H1 (cell line): ENCODE results near the gene C9orf40. TPM values are rescaled to one million over a fixed set of nuclear protein-coding genes. Genes with fewer than 3 reads are reported as not detected.
A peak's percentile ranks its signal among the peaks of the same experiment; 100 is the strongest.

Experiments
- CTCF ChIA-PET: fragments of 300-600 bp; sonication (Branson Sonifier 250); formaldehyde crosslinking; loops from one replicate; lab custom pipeline; 2021; ENCODE audit not compliant: partially characterized antibody; lab: Charles Lee
- POLR2A ChIA-PET: fragments of 300-600 bp; sonication (Branson Sonifier 250); formaldehyde crosslinking; loops from one replicate; lab custom pipeline; 2021; ENCODE audit warnings: inconsistent platforms; ENCODE audit not compliant: partially characterized antibody; lab: Charles Lee
- DNase-seq, 2 experiments: peaks; one replicate each; pipeline versions ENCODE4 v3.0.0 to v3.0.0-alpha.2; 2010 to 2022; ENCODE audit warnings: low spot score in 2 of 2, low read depth in 1 of 2, mixed read lengths in 1 of 2
- FAIRE-seq: peaks from 2 replicates; lab custom pipeline; 2011; peaks lifted over from hg19 to GRCh38; lab: Jason Lieb, UNC
- H2AFZ ChIP-seq: 2 replicates; pipeline ENCODE4 v1.8.1; 2012; ENCODE audit warnings: low read length, inconsistent platforms
- H2AK5ac ChIP-seq: 2 replicates; pipeline ENCODE4 v1.6.1; 2013; ENCODE audit warnings: low read depth, low read length
- H2BK120ac ChIP-seq: replicated peaks from 2 replicates; pipeline ENCODE3; 2013; ENCODE audit warnings: low read depth, low read length, inconsistent platforms
- H2BK12ac ChIP-seq: 2 replicates; pipeline ENCODE4 v1.6.1; 2013; ENCODE audit warnings: low read depth, low read length
- H2BK15ac ChIP-seq: 2 replicates; pipeline ENCODE4 v1.6.1; 2013; ENCODE audit warnings: low read length
- H2BK20ac ChIP-seq: 2 replicates; pipeline ENCODE4 v1.6.1; 2013; ENCODE audit warnings: low read length
- H2BK5ac ChIP-seq: 2 replicates; pipeline ENCODE4 v1.6.1; 2013; ENCODE audit warnings: low read depth, low read length
- H3K14ac ChIP-seq: 2 replicates; pipeline ENCODE4 v1.6.1; 2013; ENCODE audit warnings: inconsistent platforms; ENCODE audit not compliant: insufficient read length
- H3K18ac ChIP-seq: 2 replicates; pipeline ENCODE4 v1.6.1; 2013; ENCODE audit warnings: low read length; ENCODE audit errors: extremely low read depth
- H3K23ac ChIP-seq: 2 replicates; pipeline ENCODE4 v1.6.1; 2013; ENCODE audit warnings: inconsistent platforms; ENCODE audit not compliant: insufficient read length
- H3K23me2 ChIP-seq: 2 replicates; pipeline ENCODE4 v1.6.1; 2013; ENCODE audit warnings: low read depth, low read length
- H3K27ac ChIP-seq: 2 replicates; pipeline ENCODE4 v1.6.1; 2011; ENCODE audit warnings: low read depth, low read length, inconsistent platforms
- H3K27me3 ChIP-seq, 4 experiments: replicated peaks in 1 of 4; 1 replicate in 1 of 4; 2 replicates in 3 of 4; pipeline versions ENCODE4 v1.6.1 to v1.8.1; 2011 to 2013; ENCODE audit warnings: low read length in 3 of 4, mild to moderate bottlenecking in 3 of 4, inconsistent platforms in 2 of 4, mixed read lengths in 2 of 4, moderate library complexity in 1 of 4; ENCODE audit not compliant: control insufficient read depth in 3 of 4, insufficient read depth in 3 of 4; ENCODE audit errors: extremely low read depth in 1 of 4
- H3K36me3 ChIP-seq, 4 experiments: 2 replicates each; pipeline versions ENCODE4 v1.6.1 to v1.8.1; 2011 to 2013; ENCODE audit warnings: mild to moderate bottlenecking in 4 of 4, low read length in 3 of 4, moderate library complexity in 2 of 4, control low read depth in 1 of 4, inconsistent platforms in 1 of 4; ENCODE audit not compliant: insufficient read depth in 4 of 4, control insufficient read depth in 2 of 4
- H3K4ac ChIP-seq: replicated peaks from 2 replicates; pipeline ENCODE3; 2013; ENCODE audit warnings: low read length, low read depth, mixed read lengths, inconsistent platforms; ENCODE audit not compliant: insufficient read length
- H3K4me1 ChIP-seq, 4 experiments: replicated peaks in 1 of 4; 1 replicate in 1 of 4; 2 replicates in 3 of 4; pipeline versions ENCODE4 v1.6.1 to v1.8.1; 2011 to 2013; ENCODE audit warnings: low read length in 3 of 4, inconsistent platforms in 2 of 4, mixed read lengths in 1 of 4; ENCODE audit not compliant: insufficient read depth in 4 of 4, control insufficient read depth in 3 of 4
- H3K4me2 ChIP-seq, 2 experiments: 2 replicates each; pipeline versions ENCODE4 v1.6.1 to v1.8.1; 2011 to 2013; ENCODE audit warnings: low read depth in 2 of 2, low read length in 2 of 2, control low read depth in 1 of 2, inconsistent platforms in 1 of 2, mild to moderate bottlenecking in 1 of 2; ENCODE audit not compliant: insufficient read depth in 1 of 2
- H3K4me3 ChIP-seq, 4 experiments: fragments of 200-600, 300-600 bp in 1 of 4; sonication (generic), shearing (Covaris generic), sonication (Bioruptor Twin) in 1 of 4; 2 replicates each; pipeline versions ENCODE4 v1.5.1 to v1.8.1; 2011 to 2016; ENCODE audit warnings: low read length in 4 of 4, low read depth in 3 of 4, control low read depth in 2 of 4, inconsistent platforms in 2 of 4, mild to moderate bottlenecking in 2 of 4, mixed read lengths in 1 of 4, moderate library complexity in 1 of 4; ENCODE audit not compliant: insufficient read depth in 2 of 4; ENCODE audit errors: extremely low read depth in 1 of 4
- H3K56ac ChIP-seq: replicated peaks from 2 replicates; pipeline ENCODE3; 2013; ENCODE audit warnings: low read depth, mild to moderate bottlenecking, mixed read lengths, low read length, inconsistent platforms; ENCODE audit not compliant: insufficient read length
- H3K79me1 ChIP-seq: 2 replicates; pipeline ENCODE4 v1.6.1; 2013; ENCODE audit warnings: low read depth, low read length, control low read depth
- H3K79me2 ChIP-seq, 2 experiments: 2 replicates each; pipeline versions ENCODE4 v1.6.1 to v1.8.1; 2012 to 2013; ENCODE audit warnings: low read length in 2 of 2, mild to moderate bottlenecking in 2 of 2, inconsistent platforms in 1 of 2; ENCODE audit not compliant: insufficient read depth in 2 of 2, control insufficient read depth in 1 of 2
- H3K9ac ChIP-seq, 4 experiments: replicated peaks in 1 of 4; 1 replicate in 1 of 4; 2 replicates in 3 of 4; pipeline versions ENCODE4 v1.6.1 to v1.8.1; 2011 to 2013; ENCODE audit warnings: low read depth in 3 of 4, low read length in 3 of 4, control low read depth in 2 of 4, mild to moderate bottlenecking in 2 of 4, moderate library complexity in 2 of 4, inconsistent platforms in 1 of 4; ENCODE audit errors: extremely low read depth in 1 of 4
- H3K9me3 ChIP-seq, 2 experiments: 2 replicates each; pipeline versions ENCODE4 v1.6.1 to v1.8.1; 2012 to 2013; ENCODE audit warnings: mild to moderate bottlenecking in 2 of 2, moderate library complexity in 2 of 2, control low read depth in 1 of 2, inconsistent platforms in 1 of 2, low read depth in 1 of 2, low read length in 1 of 2, mixed read lengths in 1 of 2; ENCODE audit not compliant: insufficient read depth in 2 of 2
- H4K20me1 ChIP-seq, 2 experiments: replicated peaks in 1 of 2; 2 replicates each; pipeline versions ENCODE3 to v1.8.1; 2011 to 2013; ENCODE audit warnings: inconsistent platforms in 2 of 2, low read length in 2 of 2, mild to moderate bottlenecking in 1 of 2; ENCODE audit not compliant: insufficient read depth in 2 of 2, control insufficient read depth in 1 of 2
- H4K5ac ChIP-seq: 2 replicates; pipeline ENCODE4 v1.6.1; 2013; ENCODE audit warnings: low read length, low read depth, mixed read lengths, inconsistent platforms; ENCODE audit not compliant: insufficient read length
- H4K8ac ChIP-seq: 2 replicates; pipeline ENCODE4 v1.8.0; 2013; ENCODE audit warnings: mild to moderate bottlenecking, moderate library complexity, low read length, inconsistent platforms; ENCODE audit not compliant: insufficient read depth; ENCODE audit errors: extremely low read depth
- H4K91ac ChIP-seq: replicated peaks from 2 replicates; pipeline ENCODE3; 2013; ENCODE audit warnings: low read length, mixed read lengths, inconsistent platforms; ENCODE audit not compliant: insufficient read length
- ATF3 ChIP-seq: IDR thresholded peaks from 2 replicates; pipeline ENCODE4 v1.6.1; 2011; ENCODE audit warnings: low read depth, mild to moderate bottlenecking, low read length; ENCODE audit not compliant: insufficient read depth
- CEBPB ChIP-seq: IDR thresholded peaks from 2 replicates; pipeline ENCODE4 v1.6.1; 2012; ENCODE audit warnings: low read depth, low read length
- CHD1 ChIP-seq: IDR thresholded peaks from 2 replicates; pipeline ENCODE4 v1.6.1; 2012; ENCODE audit warnings: low read depth, low read length, improper control_type of control experiment
- CREB1 ChIP-seq: IDR thresholded peaks from 2 replicates; pipeline ENCODE4 v1.6.1; 2012; ENCODE audit warnings: inconsistent platforms
- EGR1 ChIP-seq: IDR thresholded peaks from 2 replicates; pipeline ENCODE4 v1.6.1; 2011; ENCODE audit warnings: low read depth, low read length, borderline replicate concordance
- GABPA ChIP-seq: IDR thresholded peaks from 2 replicates; pipeline ENCODE4 v1.6.1; 2011; ENCODE audit warnings: mild to moderate bottlenecking, low read length, moderate library complexity, borderline replicate concordance; ENCODE audit not compliant: insufficient read depth
- MAX ChIP-seq: IDR thresholded peaks from 2 replicates; pipeline ENCODE4 v1.6.1; 2012; ENCODE audit warnings: inconsistent platforms
- TAF1 ChIP-seq: IDR thresholded peaks from 2 replicates; pipeline ENCODE4 v1.6.1; 2011; ENCODE audit warnings: mild to moderate bottlenecking, low read depth, low read length
- USF2 ChIP-seq: IDR thresholded peaks from 2 replicates; pipeline ENCODE4 v1.6.1; 2011; ENCODE audit warnings: low read length, improper control_type of control experiment
- WGBS, 2 experiments: shearing (Covaris generic) in 1 of 2; methylation state at CpG; one replicate each; pipeline versions ENCODE4 v1.1.6 to v1.1.7; 2013 to 2015; ENCODE audit warnings: low lambda C conversion rate in 2 of 2, mixed read lengths in 2 of 2, inconsistent platforms in 1 of 2, low coverage in 1 of 2, missing lambda C conversion rate in 1 of 2; ENCODE audit not compliant: insufficient replicate concordance in 2 of 2, insufficient coverage in 1 of 2, insufficient read length in 1 of 2; ENCODE audit errors: extremely low coverage in 1 of 2, missing lambda C conversion rate in 1 of 2; 5-methylcytosine and 5-hydroxymethylcytosine counted together
- polyA plus RNA-seq, 7 experiments: library from polyadenylated mRNA; depleted of rRNA in 3 of 7; stranded (reverse) in 5 of 7; unstranded in 2 of 7; fragments of >200 nt in 5 of 7; fragments of 200-250 nt in 2 of 7; gene quantifications; 1 replicate in 5 of 7; 2 replicates in 1 of 7; 4 replicates in 1 of 7; pipeline versions ENCODE4 v1.2.1 to v1.2.3, GENCODE V29; 2011 to 2013; ENCODE audit warnings: missing spikeins in 2 of 7, mixed read lengths in 2 of 7
- total RNA-seq: library from RNA; stranded (reverse); fragmentation: NEBNext Ultra II Directional; extraction: Animal tissue kit (Norgen Biotek cat#: 25700); gene quantifications from 2 replicates; pipeline ENCODE4 v1.2.1, GENCODE V29; 2021

C9orf40 gene
- total and polyA plus RNA-seq, 2 of the 8 experiments (the other 6 are each of a cell fraction or from before 2014, with no cell fraction given), result 3.6 to 11.2 TPM

- no peak overlapping the region for H2BK120ac ChIP-seq
- H3K27me3 ChIP-seq, result no peaks in the 10 kb centered on the region
- H4K91ac ChIP-seq, result no peak overlapping the region
- no peak overlapping the region for H3K23ac ChIP-seq
- H3K4ac ChIP-seq, result no peak overlapping the region
- H4K8ac ChIP-seq, result no peak overlapping the region
- no peak overlapping the region for H3K4me2 ChIP-seq
- no peaks in the 10 kb centered on the region for H3K79me2 ChIP-seq
- H2BK12ac ChIP-seq, result no peak overlapping the region
- H3K56ac ChIP-seq, result no peak overlapping the region
- H4K20me1 ChIP-seq, result no peaks in the 10 kb centered on the region
- no peak overlapping the region for H2AK5ac ChIP-seq
- DNase-seq, result no peak
- H4K5ac ChIP-seq, result no peak overlapping the region
- H2BK15ac ChIP-seq, result no peak overlapping the region
- no peak overlapping the region for H3K18ac ChIP-seq
- no peaks in the 10 kb centered on the region for H3K23me2 ChIP-seq
- H3K9me3 ChIP-seq, result no peaks in the 10 kb centered on the region
- H3K36me3 ChIP-seq, result no peaks in the 10 kb centered on the region
- no peak overlapping the region for H3K4me3 ChIP-seq
- ChIA-PET CTCF (interaction anchor here (0.9 to 1.4 kb wide), 5 partner anchors 20 to 156 kb away, joined by 3 to 4 read pairs (median 3); no protein-coding TSS in a partner anchor), POLR2A (no interaction called here)
- H2AFZ ChIP-seq, result peak overlapping the region; percentile 81
- no peaks in the 10 kb centered on the region for H3K79me1 ChIP-seq
- 88% methylated on average over 3 of the region's 3 CpGs; no CpG with 5 or more reads in 1 of the 2 experiments for WGBS, 2 experiments
- no peak overlapping the region for H3K27ac ChIP-seq
- no peak overlapping the region for H3K9ac ChIP-seq
- H2BK20ac ChIP-seq, result no peak overlapping the region
- no peak for FAIRE-seq
- peaks cover 0 to 5% (median 0%) of the 10 kb centered on the region in 4 experiments; a peak in 2 of 7 replicates for H3K4me1 ChIP-seq
- H3K14ac ChIP-seq, result no peak overlapping the region
- TF ChIP-seq CHD1 (no peak), MAX (no peak), EGR1 (no peak), USF2 (no peak), TAF1 (no peak), CREB1 (no peak), ATF3 (no peak), GABPA (no peak), CEBPB (no peak)
- no peak overlapping the region for H2BK5ac ChIP-seq
Observed at GRCh38 chr9:74920944-74921626, 31.6 kb downstream of the C9orf40 start.
